ENCODE measurements around the gene CYLD.

- TF ChIP-seq POLR2A (IDR thresholded peaks at IDR 0.05; ENCODE audit: low read depth, low read length) (no peak), POLR2AphosphoS5 (IDR thresholded peaks at IDR 0.05; ENCODE audit: low read depth, low read length) (no peak)
These were observed 72.2 kb downstream of the CYLD start for GRCh38 chr16:50814052-50814451.
